GM18858 (cell line): Measurements from ENCODE around the gene RPL23.

ENCODE experiments used
- ATAC-seq: cut with Tn5 transposase; IDR thresholded peaks from one replicate; pipeline ENCODE4 v1.9.1; 2021; ENCODE audit not compliant: unreplicated experiment

RPL23 gene

DNA sequence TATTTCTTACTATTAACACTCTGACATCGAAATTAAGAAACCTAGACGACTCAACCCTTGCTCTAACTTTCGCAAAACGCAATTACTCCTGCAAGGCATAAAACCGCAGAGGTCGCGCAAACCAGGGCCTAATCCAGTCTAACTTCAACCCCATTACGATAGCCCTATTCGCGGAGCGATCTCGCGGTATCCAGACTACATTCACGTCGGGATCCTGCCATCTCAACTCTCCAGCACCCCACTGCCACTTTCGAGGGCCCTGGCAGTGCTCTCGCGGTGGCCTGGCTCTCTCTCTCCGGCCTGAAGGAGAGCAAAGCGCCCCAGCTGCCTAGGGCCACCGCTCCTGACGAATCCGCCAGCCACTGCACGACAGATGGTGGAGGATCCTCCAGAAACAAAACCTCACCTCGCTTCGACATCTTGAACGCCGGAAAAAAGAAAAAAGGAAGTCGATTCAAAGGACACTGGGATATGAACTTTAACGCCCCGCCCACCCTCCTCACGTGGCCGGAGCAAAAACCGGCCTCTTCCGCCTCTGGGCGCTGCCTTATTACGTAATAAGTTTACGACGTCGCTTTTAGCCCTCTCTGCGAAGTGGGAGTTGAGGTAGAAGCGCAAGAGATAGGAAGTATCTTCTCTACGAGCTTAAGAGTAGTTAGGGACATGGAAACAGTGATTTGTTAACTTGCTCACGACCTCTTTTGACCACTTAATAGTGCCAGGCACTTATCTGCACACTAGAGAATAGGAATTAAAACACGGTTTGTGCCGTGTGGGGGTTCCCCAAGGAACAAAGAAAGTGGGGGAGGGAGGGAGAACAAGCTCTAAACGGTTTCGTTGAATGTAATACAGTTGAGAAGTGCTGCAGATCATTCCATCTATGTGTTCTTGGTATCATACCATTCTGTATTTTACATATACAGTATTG lies at the start of gene RPL23:
TSS of gene RPL23 (minus strand) at position 430 of the 928 bp plus-strand sequence. CDS start at position 419, 11 bp downstream.
- ATAC-seq: peak; percentile 64

DNA sequence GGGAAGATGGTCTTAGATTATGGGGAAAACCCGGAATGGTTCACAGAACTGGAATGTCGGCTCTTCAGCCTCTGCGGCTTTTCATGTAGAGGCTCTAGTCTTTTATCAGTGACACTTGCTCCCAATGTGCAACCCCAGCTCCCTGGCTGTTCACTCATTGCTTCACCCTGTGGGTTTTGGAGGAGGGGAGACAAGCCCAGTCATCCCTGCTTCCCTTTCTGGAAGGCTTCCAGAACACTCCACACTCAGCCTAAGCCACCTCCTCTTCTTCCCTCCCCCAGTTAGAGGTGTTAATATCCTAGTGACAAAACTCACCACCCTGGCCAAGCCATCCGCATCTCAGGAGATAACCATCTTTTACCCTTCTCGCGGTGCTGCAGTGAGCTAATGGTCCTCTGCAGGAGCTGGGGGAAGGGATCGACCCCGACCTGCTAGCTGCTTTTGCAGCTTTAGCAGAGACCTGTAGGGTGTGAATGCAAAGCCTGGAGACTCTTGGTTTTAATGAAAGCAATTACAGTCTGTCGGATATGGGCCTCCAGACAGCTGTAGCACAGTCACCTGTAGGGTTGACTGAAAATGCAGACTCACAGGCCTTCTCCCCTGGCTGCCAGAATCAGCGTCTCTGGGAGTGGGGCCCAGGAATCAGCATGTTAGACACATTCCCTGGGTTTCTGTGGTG lies 47.6 kb upstream of the RPL23 start:
- ATAC-seq: no peak

DNA sequence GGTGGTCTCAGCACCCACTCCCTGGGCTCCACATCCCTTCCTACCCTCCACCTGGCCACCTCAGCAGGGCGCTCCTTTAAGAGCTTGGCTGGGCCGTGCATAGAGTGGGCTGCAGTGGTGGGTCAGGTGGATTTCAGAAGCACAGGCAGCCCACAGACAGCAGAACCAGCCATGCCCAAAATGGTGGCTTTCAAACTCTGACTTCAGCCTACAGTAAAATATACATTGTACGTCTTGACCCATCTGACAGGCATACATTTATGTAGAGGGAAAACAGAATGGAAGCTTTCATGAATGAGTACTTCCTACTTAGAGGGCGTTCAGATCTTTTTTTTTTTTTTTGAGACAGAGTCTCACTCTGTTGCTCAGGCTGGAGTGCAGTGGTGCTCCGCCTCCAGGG lies 45.9 kb upstream of the RPL23 start:
- no peak for ATAC-seq

DNA sequence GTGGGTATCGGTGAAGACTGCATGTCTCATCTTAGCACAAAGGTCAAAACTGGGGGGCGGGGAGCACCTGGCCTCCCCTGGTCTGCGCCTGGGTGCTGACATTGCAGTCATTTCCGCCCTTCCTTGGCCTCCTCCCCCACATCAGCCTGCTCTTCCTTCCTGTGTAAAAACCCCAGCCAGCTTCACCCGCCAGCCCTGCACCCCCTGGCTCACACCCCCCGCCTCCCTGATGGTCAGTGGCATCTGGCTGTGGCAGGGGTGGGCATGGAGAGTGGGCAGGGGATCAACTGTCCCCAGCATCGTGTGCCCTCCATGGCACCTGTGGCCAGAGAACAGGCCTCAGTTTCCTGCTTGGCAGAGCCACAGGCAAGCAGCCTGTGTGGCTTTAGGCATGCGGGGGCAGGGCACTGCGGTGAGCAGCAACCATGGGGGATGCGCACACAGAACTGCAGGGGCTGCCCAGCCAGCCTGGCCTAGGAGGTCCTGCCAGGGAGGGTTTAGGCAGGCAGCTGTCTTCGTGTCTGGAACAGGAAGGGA lies 45.4 kb upstream of the RPL23 start:
- no peak for ATAC-seq

DNA sequence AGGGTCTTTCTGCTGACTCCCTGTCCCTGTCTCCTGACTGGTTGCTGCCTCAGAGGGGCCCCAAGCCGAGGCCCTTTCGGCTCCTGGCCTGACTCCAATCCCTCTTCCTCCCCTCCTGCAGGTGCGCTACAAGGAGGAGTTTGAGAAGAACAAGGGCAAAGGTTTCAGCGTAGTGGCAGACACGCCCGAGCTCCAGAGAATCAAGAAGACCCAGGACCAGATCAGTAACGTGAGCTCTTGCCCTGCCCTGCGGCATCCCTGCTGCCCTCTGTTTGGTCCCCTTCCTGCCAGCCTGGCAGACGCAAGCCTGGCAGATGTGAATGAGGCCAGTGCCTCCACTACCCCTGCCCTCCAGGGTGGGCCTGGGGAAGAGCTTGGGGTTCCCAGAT lies 44.8 kb upstream of the RPL23 start:
- ATAC-seq: no peak

DNA sequence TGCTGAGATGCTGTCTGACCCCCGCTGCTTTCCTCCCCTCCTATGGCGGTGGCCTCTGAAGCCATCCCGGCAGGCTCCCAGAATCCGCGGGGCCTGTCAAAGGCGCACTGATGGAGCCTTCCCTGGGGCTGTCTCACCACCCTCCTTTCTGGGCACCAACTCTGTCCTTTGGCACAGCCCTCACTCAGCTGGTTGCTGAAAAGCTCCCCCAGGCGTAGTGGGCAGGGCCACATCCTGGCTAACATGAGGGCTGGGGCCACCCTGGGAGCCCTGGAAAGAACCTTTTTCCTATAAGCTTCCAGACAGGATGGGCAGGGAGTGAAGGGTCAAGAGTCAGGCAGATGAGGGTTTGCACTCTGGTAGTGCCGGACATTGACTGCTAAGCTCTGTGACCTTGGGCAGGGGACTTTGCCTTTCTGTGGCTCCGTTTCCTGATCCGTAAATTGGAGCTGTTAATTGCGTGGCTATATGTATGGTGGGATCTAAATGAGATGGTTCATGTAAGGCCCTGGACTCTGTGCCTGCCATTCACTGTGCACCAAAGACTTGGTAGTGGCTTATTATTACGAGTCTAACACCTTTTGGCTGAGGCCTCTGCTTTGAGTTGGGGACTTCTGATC lies 44.3 kb upstream of the RPL23 start:
- no peak for ATAC-seq

DNA sequence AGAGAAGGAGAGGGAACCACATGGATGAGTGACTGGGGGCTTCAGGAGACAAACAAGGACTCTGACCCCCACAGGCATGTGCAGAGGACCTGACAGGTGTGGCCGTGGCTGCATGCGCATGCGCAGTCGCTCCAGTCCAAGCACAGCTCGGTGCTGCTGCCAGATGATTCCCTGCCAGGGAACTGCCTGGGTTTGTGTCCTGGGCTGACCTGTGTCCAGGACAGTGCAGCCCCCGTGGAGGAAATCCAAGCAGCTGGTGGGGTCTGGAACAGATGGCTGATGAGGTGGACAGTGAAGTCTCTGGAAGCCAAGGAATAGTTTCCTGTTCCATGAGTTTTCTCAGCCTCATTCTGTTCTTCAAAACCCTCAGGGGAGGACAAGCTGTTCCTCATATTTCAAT lies 43.7 kb upstream of the RPL23 start:
- no peak for ATAC-seq

DNA sequence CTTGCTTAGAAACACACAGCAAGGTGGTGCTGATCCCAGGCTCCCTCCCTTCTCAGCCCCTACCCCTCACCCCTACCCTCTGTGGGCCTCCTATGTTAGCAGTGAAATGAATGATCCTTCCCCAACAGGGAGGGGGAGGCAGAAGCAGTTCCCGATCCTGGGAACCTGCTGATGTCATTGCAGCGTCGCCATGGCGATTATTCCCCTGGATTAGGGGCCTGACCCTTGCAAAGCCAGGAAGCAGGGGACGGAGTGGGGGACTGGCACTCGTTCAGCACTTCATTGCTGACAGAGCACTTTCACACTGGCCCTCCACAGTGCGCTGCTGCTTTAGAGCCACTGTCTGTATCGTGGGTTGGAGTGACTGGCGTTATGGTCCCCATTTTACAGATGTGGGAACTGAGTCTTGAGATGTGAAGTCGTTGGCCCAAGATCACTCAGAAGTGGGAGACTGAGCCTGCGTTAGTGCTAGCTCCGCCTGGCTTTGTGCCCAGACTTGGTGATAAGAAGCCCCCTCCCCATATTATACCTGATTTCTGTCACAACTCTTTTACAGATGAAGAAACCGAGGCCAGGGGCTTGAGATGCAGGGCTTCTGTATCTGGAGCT lies 42.9 kb upstream of the RPL23 start:
- ATAC-seq: no peak

DNA sequence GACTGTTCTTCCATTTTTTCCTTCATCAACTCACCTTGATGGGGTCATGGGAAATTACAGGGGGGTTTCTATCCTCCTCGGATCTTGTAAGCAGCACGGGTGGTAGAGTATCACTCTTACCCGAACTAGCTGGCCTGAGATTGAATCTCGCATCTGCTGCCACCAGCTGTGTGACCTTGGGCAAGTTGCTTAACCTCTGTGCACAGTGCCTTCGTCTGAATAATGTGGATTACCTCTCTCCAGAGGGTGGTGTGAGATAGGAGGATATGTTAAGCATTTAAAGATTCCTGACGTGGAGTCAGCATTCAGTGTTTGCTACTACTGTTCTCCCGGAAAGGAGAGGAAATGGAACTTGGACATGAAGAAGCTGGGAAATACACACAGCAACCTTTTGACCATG lies 40.8 kb upstream of the RPL23 start:
- ATAC-seq: no peak

DNA sequence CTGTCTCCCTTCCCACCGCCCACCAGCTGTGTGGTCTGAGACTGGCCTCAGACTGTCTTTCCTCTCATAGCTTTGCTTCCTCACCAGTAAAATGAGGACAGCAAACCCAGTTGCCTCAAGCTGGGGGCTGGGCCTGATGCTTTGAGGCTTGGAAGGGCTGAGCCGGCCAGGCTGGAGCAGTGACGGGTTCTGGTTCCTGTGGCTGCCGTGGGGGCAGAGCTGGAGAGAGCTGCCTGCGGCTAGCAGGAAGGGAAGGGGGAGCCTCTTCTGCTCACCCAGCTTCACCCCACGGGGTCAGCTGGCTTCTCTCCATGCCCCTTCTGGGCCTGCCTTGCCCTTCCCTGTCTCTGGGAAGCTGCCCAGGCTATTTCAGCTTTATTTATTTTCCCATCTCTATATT lies 40.1 kb upstream of the RPL23 start:
- ATAC-seq: no peak

DNA sequence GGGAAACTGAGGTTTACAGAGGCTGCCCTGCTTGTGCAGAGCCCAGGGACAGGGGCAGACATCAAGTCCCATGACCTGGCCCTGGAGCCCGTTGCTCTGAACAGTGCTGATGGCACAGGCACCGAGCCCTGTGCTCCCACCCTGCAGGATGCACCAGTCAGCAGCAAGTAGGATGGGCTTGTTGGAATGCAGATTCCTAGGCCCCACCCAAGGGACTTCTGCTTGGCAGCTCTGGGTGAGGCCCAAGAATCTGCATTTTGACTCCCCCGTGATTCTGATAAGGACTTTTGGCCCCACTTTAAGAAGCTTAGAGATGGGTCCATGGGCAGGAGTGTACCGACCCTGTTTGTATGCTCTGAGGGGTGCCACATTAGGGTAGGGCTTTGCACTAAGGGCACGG lies 39.6 kb upstream of the RPL23 start:
- ATAC-seq: no peak

DNA sequence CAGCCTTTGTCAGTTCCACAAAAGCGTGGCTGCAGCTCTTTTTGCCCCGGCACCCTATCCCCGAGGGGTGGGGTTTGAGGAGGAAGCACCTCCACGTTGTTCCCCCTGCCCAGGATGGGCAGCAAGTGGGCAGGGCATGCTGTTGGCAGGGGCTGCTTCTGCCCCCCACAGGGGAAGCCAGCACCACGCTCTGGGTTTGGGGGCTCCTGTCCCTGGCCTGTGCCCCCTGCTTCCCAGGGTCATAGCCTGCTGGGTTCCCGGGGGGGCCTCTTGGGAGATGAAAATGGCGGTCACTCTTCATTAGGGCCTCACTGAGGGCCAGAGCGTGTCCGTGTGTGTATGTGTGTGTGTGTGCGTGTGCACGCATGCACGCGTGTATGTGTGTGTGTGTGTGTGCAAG lies 39.1 kb upstream of the RPL23 start:
- no peak for ATAC-seq

DNA sequence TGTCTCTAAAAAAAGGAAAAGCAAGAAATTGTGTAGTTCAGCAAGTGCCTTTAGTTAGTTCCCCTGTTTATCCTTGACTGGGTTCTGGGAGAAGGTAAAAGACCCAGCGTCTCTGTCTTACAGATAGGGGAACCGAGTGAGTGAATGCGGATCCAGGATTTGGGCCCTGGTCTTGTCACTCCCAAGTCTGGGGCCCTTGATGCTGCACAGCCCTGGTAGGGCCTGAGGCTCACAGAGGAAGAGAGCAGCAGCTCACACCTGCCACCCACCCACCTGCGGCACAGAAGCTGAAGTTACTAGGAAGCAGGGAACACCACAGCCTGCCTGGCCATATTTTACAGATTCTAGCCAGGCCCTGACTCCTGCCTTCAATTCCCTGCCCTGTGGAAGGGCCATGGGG lies 38.6 kb upstream of the RPL23 start:
- ATAC-seq: no peak

DNA sequence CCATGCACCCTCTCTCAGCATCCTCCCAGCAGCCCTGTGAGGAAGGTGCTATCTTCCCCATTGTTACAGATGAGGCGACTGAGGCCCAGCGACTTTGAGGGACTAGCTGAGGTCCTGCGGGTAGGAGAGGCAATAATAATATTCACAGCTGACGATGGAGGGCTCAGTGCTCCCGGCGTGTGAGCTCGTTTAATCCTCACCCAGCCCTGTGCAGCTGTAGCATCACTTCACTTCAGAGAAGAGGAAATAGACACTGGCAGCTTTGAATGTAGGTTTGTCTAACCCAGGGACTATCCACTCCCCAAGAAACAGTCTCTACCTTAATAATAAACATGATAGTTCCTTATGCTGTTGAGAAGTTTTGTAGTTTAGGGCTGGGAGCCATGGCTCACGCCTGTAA lies 37.9 kb upstream of the RPL23 start:
- no peak for ATAC-seq

DNA sequence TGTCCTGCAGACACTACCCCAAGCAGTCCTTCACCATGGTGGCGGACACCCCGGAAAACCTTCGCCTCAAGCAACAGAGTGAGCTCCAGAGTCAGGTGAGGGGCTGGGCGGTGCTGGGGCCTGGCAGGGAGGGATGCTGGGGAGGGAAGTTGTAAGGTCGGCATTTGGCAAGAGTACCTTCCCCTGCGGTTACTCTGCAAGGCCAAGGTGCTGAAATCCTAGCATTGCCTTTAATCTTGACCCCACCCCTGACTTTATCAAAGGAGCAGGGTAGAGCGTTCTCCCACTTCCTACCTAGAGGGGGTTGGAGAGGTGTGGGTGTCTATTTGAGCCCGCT lies 36.9 kb upstream of the RPL23 start:
- no peak for ATAC-seq

DNA sequence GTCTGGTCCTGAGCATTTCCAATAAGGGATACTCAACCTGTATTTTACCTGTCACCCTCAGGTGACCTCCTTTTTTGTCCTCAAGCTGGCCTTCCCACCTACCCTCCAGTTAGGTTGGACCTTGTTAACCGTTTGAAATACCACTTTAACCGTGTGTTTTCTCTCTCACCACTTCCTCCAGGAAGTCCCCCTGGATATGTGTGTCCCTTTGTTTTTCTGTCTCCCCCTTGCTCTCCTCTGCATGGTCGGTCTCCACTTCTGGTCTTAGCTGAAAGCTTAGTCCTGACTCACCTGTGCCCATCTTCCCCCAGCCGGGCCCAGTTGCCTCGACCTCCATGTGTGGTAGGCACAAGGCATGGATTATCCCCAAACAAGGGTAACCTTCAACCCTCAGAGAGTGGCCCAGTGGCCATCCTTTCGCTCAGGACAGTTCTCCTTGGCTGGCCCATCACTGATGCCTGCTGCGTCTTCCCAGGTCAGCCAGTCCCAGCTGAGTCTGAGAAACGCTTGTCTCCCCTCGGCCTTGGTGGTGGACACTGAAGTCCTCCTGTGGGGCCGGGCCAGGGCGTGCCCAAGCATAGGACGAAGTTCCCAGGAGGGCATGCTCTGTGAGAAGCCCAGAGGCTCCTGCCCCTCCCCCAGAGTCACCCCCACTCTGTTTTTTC lies 36.4 kb upstream of the RPL23 start:
- ATAC-seq: no peak

DNA sequence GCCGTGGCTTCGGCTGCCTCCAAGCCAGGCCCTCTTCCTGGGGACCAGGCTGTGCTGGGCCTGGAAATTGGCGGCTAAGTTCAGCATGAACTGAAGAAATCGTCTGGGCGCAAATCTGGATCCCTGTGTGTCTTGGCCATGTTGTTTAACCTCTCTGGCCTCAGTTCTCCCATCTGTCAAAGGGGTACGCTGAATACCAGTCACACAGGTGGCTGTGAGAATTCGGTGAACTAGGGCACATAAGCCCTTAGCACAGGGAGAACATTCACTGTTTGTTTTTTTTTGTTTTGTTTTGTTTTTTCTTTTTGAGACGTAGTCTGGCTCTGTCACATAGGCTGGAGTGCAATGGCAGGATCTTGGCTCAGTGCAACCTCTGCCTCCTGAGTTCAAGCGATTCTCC lies 35.3 kb upstream of the RPL23 start:
- no peak for ATAC-seq

DNA sequence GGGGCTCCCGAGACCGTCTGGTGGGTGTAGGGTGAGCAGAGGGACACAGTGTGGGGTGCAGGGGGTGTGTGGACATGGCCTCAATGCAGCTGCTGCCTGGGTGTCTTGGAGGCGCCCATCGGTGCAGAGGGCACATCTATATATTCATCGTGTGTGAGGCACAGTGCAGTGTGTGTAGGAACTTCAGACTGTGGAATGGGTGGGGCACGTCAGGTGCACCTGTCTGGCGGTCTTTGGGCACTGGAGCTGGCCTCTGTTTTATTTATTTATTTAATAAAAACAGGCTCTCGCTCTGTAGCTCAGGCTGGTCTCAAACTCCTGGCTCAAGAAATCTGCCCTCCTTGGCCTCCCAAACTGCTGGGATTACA lies 33.1 kb upstream of the RPL23 start:
- ATAC-seq: no peak

DNA sequence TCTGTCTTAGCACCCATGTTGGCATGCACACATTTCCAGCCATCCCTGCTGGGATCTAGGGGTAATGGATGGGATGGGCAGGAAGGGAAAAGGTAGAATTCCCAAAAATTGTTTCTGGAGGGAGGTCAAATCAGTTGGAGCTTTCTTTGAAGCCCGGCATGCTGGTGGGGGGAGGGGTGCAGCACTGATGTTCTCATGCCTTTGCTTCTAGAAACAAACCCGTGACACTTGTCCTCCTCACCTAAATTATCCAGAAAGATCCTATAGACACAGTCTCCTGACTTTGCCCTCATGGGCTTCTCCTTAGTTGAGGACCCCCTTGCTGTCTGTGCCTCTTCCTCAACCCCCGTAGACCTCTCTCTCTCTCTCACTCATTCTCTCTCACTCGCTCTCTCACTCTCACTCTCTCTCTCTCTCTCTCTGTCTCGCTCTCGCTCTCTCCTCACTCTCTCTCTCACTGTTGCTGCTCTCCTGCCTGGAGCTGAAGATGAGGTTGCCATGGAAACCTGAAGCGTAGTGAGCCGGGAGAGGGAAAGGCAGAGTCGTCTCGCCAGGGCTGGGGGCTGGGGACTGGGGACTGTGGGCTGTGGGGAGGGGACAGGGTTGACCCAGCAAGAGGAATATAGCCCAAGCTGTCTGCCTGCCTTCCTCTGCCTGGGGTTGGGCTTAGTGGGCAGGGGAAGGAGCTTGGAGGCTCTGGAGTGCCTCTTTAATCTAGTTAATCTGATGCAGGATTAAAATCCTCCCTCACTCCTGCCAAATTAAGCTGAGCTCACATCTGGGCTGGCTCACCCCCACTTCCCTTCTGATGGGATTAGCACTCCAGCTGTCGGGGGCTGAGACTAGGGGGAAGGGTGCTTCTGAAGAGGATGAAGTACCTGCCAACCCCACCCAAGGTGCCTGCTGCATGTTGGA lies 32.5 kb upstream of the RPL23 start:
- ATAC-seq: no peak
